Measurements from ENCODE around the gene SREBF2.

GRCh38 chr22:41951898-41952474 lies 119.1 kb downstream of the SREBF2 start, which contains the start of gene SMIM45:
- TF ChIP-seq CTCF (conservative IDR thresholded peaks at IDR 0.05; ENCODE audit: low read length): no peak
- TF ChIP-seq EZH2phosphoT487 (IDR thresholded peaks at IDR 0.05; ENCODE audit: borderline replicate concordance): no peak

Measured in Loucy (cell line).